IgD-negative memory B cell (primary cell): ENCODE data around the gene GCDH. TPM values are rescaled to one million over a fixed set of nuclear protein-coding genes. Genes with fewer than 3 reads are reported as not detected.
"Not testable (repeated sequence)": the region's sequence is repeated elsewhere in the genome, so short reads cannot be mapped to it uniquely, and the experiment has no call there.

Source experiments
- H3K27ac Mint-ChIP-seq, 3 donors: one replicate each; pipeline ENCODE4 v1.8.0; 2020 to 2022; ENCODE audit warnings: mild to moderate bottlenecking in 3 of 3, mixed read lengths in 3 of 3, moderate library complexity in 1 of 3
- H3K27me3 Mint-ChIP-seq: one replicate; pipeline ENCODE4 v1.8.0; 2021; ENCODE audit warnings: mixed read lengths
- H3K36me3 Mint-ChIP-seq: one replicate; pipeline ENCODE4 v1.8.0; 2020; ENCODE audit warnings: mild to moderate bottlenecking, mixed read lengths
- H3K4me1 Mint-ChIP-seq, 3 donors: one replicate each; pipeline ENCODE4 v1.8.0; 2020 to 2022; ENCODE audit warnings: mixed read lengths in 3 of 3, mild to moderate bottlenecking in 1 of 3
- H3K4me3 Mint-ChIP-seq, 4 donors: one replicate each; pipeline ENCODE4 v1.8.0; 2020 to 2022; ENCODE audit warnings: mild to moderate bottlenecking in 4 of 4, mixed read lengths in 4 of 4, moderate library complexity in 3 of 4
- H3K9me3 Mint-ChIP-seq, 3 donors: one replicate each; pipeline ENCODE4 v1.8.0; 2020 to 2021; ENCODE audit warnings: mixed read lengths in 3 of 3, mild to moderate bottlenecking in 1 of 3
- polyA plus RNA-seq: library from polyadenylated mRNA; unstranded; fragments of 300-500 nt; fragmentation: Illumina TruSeq; gene quantifications from one replicate; pipeline ENCODE4 v1.2.3, GENCODE V29; 2021

Gene GCDH
- polyA plus RNA-seq, 1 donor from 2014 or later = 13.5 TPM

- H3K4me3 Mint-ChIP-seq = peak overlapping the region; percentile 16 to 96 (median 88)
- no peaks in the 10 kb centered on the region for H3K36me3 Mint-ChIP-seq
- H3K4me1 Mint-ChIP-seq = peaks cover 10 to 19% (median 11%) of the 10 kb centered on the region in 3 donors
- peak overlapping the region in 1 of 3 donors; percentile 98 for H3K27ac Mint-ChIP-seq
- peaks cover 0 to 9% (median 0%) of the 10 kb centered on the region in 3 donors for H3K9me3 Mint-ChIP-seq
- H3K27me3 Mint-ChIP-seq = no peaks in the 10 kb centered on the region
Measured at GRCh38 chr19:12884627-12884925, 6.4 kb upstream of the GCDH start.

- Mint-ChIP-seq H3K4me1 (peaks cover 9 to 19% (median 9%) of the 10 kb centered on the region in 3 donors), H3K4me3 (peak overlapping the region; percentile 80 to 96 (median 88)), H3K27ac (peak overlapping the region in 1 of 3 donors; percentile 98), H3K27me3 (no peaks in the 10 kb centered on the region), H3K36me3 (no peaks in the 10 kb centered on the region), H3K9me3 (peaks cover 0 to 9% (median 0%) of the 10 kb centered on the region in 3 donors)
Measured at GRCh38 chr19:12884926-12885748, 5.8 kb upstream of the GCDH start.

- Mint-ChIP-seq H3K27ac (peak overlapping the region in 2 of 3 donors; percentile 42 to 50), H3K36me3 (peaks cover under 1% of the 10 kb centered on the region), H3K9me3 (peaks cover 0 to 9% (median 0%) of the 10 kb centered on the region in 3 donors), H3K27me3 (no peaks in the 10 kb centered on the region), H3K4me3 (peak overlapping the region in 3 of 4 donors; percentile 72 to 83 (median 78)), H3K4me1 (peaks cover 11 to 20% (median 13%) of the 10 kb centered on the region in 3 donors)
Measured at GRCh38 chr19:12885749-12886650, 5.0 kb upstream of the GCDH start.

DNA sequence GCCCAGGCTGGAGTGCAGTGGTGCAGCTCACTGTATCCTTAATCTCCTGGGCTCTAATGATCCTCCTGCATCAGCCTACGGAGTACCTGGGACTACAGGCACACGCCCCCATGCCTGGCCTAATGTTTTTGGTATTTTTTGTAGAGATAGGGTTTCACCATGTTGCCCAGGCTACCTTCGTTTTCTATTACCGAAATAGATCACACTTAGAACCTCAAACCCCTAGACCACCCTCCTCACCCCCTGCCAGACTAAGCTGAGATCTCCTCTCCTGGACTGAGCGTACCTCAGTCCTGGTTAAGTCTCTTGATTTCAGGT lies 4.3 kb upstream of the GCDH start:
- Mint-ChIP-seq H3K4me3 (peak overlapping the region in 3 of 4 donors; percentile 58 to 83 (median 72)), H3K27ac (peak overlapping the region in 2 of 3 donors; percentile 42 to 50), H3K27me3 (no peaks in the 10 kb centered on the region), H3K36me3 (peaks cover 2% of the 10 kb centered on the region), H3K9me3 (peaks cover 0 to 7% (median 0%) of the 10 kb centered on the region in 3 donors), H3K4me1 (peaks cover 15 to 24% (median 18%) of the 10 kb centered on the region in 3 donors)

- H3K9me3 Mint-ChIP-seq = peaks cover 0 to 6% (median 0%) of the 10 kb centered on the region in 3 donors
- peak within 1 kb of the TSS in 3 of 4 donors; percentile 72 to 83 (median 78) for H3K4me3 Mint-ChIP-seq
- peak within 1 kb of the TSS in 2 of 3 donors; percentile 42 to 50 for H3K27ac Mint-ChIP-seq
- H3K36me3 Mint-ChIP-seq = peaks cover 2% of the 10 kb centered on the region
- peaks cover 18 to 24% (median 23%) of the 10 kb centered on the region in 3 donors for H3K4me1 Mint-ChIP-seq
- no peaks in the 10 kb centered on the region for H3K27me3 Mint-ChIP-seq
Measured at GRCh38 chr19:12886969-12887747, 3.8 kb upstream of the GCDH start, which contains the start of gene KLF1. Gene KLF1 (minus strand): TSS chr19:12887201. CDS start chr19:12887140, 61 bp downstream.

DNA sequence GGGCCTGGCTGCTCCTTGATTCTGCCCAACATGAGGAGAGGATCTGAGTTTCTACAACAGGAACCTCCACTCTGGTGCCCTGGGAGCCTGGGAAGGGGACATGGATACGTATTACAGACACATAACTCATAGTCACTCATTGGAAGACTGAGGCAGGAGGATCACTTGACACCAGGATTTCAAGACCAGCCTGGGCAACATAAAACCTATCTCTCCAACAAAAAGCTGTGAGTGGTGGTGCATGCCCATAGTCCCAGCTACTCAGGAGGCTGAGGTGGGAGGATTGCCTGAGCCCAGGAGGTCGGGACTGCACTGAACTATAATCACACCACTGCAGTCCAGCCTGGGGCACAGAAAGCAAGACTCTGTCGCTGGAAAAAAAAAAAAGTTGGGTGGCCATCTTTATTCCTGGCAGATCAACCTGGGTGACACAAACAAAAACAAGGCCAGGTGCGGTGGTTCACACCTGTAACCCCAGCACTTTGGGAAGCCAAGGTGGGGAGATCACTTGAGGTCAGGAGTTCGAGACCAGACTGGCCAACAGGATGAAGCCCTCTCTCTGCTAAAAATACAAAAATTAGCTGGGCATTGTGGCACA lies 2.9 kb upstream of the GCDH start:
- H3K4me3 Mint-ChIP-seq = peak overlapping the region in 3 of 4 donors; percentile 39 to 72 (median 47)
- peaks cover 18 to 24% (median 23%) of the 10 kb centered on the region in 3 donors for H3K4me1 Mint-ChIP-seq
- peaks cover 2% of the 10 kb centered on the region for H3K36me3 Mint-ChIP-seq
- H3K27me3 Mint-ChIP-seq = no peaks in the 10 kb centered on the region
- H3K27ac Mint-ChIP-seq = peak overlapping the region in 1 of 3 donors; percentile 10
- no peaks in the 10 kb centered on the region for H3K9me3 Mint-ChIP-seq

DNA sequence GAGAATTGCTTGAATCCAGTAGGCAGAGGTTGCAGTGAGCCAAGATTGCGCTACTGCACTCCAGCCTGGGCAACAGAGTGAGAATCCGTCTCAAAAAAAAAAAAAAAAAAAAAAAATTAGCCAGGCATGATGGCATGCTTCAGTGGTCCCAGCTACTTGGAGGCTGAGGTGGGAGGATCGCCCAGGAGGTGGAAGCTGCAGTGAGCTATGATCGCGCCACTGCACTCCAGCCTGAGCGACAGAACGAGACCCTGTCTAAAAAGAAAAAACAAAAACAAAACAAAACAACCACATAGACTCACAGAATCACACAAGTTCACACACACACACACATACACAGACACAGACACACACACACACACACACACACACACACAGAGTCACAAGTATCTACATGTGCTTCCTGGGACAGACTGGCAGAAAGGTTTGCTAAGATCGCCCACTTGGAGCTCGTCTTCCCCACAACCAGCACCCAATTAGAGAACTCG lies 617 bp upstream of the GCDH start:
- H3K36me3 Mint-ChIP-seq, H3K27me3 Mint-ChIP-seq, H3K9me3 Mint-ChIP-seq: not testable (repeated sequence)
- H3K4me1 Mint-ChIP-seq = peaks cover 14 to 19% (median 19%) of the 10 kb centered on the region in 3 donors
- peak overlapping the region; percentile 94 to 97 (median 97) for H3K27ac Mint-ChIP-seq
- peak overlapping the region; percentile 96 to 100 (median 100) for H3K4me3 Mint-ChIP-seq

DNA sequence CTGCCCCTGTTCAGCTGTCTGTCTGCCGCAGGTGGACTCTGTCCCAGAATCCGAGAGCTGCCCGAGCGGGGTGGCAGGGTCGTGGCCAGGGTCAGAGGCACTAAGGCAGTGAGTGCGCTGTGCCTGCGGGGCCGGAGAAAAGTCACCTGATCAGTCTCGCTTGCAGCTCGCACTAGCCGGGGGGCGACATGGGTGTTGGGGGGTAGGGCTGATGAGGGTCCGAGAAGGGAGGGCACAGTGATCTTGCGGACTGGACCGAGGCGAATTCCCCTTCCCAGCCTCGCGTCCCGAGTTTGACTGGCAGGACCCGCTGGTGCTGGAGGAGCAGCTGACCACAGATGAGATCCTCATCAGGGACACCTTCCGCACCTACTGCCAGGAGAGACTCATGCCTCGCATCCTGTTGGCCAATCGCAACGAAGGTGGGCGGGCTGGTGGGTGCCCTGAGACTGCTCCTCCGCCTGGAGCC lies 627 bp downstream of the GCDH start:
- Mint-ChIP-seq H3K4me3 (peak overlapping the region; percentile 96 to 100 (median 100)), H3K9me3 (no peaks in the 10 kb centered on the region), H3K27ac (peak overlapping the region; percentile 94 to 97 (median 97)), H3K27me3 (no peaks in the 10 kb centered on the region), H3K4me1 (peaks cover 14 to 19% (median 17%) of the 10 kb centered on the region in 3 donors), H3K36me3 (peaks cover 6% of the 10 kb centered on the region)

- Mint-ChIP-seq H3K4me1 (peaks cover 14 to 19% (median 14%) of the 10 kb centered on the region in 3 donors), H3K9me3 (no peaks in the 10 kb centered on the region), H3K27ac (peak overlapping the region in 1 of 3 donors; percentile 66), H3K36me3 (peaks cover 6% of the 10 kb centered on the region), H3K27me3 (no peaks in the 10 kb centered on the region), H3K4me3 (peak overlapping the region in 3 of 4 donors; percentile 67 to 74 (median 73))
Measured at GRCh38 chr19:12893582-12893981, 2.6 kb downstream of the GCDH start.

DNA sequence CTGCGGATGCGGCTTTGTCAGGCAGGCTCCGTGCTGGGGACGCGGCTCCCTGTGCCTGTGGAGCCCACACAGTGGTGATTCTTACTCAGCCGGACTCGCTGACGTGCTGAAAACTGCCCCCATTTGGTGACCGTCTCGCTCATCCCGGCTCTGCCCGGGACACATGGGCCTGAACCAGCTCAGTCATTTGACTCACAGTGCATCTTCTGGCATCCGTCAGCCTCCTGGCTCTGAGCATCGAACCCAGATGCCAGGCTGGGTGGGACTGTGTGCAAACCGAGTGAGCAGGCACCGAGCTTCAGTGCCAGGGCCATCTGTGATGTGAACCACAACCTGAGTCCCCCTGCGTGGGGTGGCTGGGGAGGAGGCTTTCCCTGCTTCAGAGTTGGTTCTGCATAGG lies 5.5 kb downstream of the GCDH start:
- peaks cover 0 to 7% (median 3%) of the 10 kb centered on the region in 3 donors for H3K4me1 Mint-ChIP-seq
- H3K9me3 Mint-ChIP-seq = no peaks in the 10 kb centered on the region
- H3K27me3 Mint-ChIP-seq = no peaks in the 10 kb centered on the region
- peaks cover 4% of the 10 kb centered on the region for H3K36me3 Mint-ChIP-seq
- no peak overlapping the region for H3K27ac Mint-ChIP-seq
- no peak overlapping the region for H3K4me3 Mint-ChIP-seq

DNA sequence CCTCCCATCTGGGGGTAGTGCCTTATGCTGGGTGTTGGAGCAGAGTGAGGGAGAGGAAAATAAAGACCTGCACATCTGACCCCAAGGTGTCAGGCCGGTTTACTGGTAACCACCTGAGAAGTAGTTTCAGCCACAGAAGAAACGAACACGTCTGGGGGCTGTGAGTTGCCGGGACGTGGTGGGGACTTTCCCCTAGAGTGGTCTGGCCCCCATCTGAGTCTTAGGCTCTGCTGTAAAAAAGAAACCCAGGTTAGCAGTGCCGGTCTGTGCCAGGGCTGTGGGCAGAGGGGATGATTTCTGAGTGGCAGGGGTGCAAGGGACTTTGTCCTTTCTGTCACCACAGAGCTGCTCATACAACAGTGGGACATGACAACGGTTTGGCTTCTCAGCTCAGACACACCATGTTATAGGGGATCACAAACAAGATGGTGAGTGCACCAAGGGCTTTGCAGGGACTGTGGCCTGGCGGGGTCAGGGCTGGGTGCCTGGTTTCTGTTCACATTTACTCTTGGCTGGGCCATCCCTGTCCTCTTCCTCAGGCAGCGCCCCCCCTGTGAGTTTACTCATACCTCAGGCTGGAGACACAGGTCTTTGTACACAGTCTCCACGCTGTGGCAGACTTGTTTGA lies 9.0 kb downstream of the GCDH start:
- no peaks in the 10 kb centered on the region for H3K4me1 Mint-ChIP-seq
- no peaks in the 10 kb centered on the region for H3K9me3 Mint-ChIP-seq
- H3K27me3 Mint-ChIP-seq = no peaks in the 10 kb centered on the region
- no peak overlapping the region for H3K4me3 Mint-ChIP-seq
- H3K36me3 Mint-ChIP-seq = peaks cover under 1% of the 10 kb centered on the region
- no peak overlapping the region for H3K27ac Mint-ChIP-seq

DNA sequence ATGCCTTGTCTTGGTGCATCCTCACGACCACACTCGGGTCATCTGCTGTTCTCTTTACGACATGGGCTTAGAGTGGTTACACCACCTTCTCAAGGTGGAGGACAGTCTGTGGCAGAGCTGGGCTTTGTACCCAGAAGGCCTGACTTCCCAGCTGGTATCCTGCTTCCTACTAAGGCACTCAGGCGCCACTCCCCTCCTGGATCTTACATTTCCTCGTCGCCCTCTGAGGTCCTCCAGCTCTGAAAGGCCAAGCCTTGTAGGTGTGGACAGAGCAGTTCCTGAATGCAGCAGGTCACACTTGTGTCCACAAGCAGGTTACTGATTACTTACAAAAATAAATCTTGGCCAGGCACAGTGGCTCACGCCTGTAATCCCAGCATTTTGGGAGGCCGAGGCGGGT lies 16.2 kb downstream of the GCDH start:
- Mint-ChIP-seq H3K4me3 (no peak overlapping the region), H3K27ac (no peak overlapping the region), H3K36me3 (no peaks in the 10 kb centered on the region), H3K27me3 (no peaks in the 10 kb centered on the region), H3K9me3 (no peaks in the 10 kb centered on the region), H3K4me1 (no peaks in the 10 kb centered on the region)

- H3K27me3 Mint-ChIP-seq = no peaks in the 10 kb centered on the region
- H3K36me3 Mint-ChIP-seq = no peaks in the 10 kb centered on the region
- peaks cover 0 to 8% (median 6%) of the 10 kb centered on the region in 3 donors for H3K4me1 Mint-ChIP-seq
- H3K4me3 Mint-ChIP-seq = no peak overlapping the region
- H3K27ac Mint-ChIP-seq = peak overlapping the region in 1 of 3 donors; percentile 53
- no peaks in the 10 kb centered on the region for H3K9me3 Mint-ChIP-seq
Measured at GRCh38 chr19:12912571-12912970, 21.6 kb downstream of the GCDH start.
